Measurements from ENCODE around the gene ASTN2. TPM values are rescaled to one million over a fixed set of nuclear protein-coding genes. Genes with fewer than 3 reads are reported as not detected.

The ASTN2 gene
- total RNA-seq, 1 donor from 2014 or later: 10.0 TPM

DNA sequence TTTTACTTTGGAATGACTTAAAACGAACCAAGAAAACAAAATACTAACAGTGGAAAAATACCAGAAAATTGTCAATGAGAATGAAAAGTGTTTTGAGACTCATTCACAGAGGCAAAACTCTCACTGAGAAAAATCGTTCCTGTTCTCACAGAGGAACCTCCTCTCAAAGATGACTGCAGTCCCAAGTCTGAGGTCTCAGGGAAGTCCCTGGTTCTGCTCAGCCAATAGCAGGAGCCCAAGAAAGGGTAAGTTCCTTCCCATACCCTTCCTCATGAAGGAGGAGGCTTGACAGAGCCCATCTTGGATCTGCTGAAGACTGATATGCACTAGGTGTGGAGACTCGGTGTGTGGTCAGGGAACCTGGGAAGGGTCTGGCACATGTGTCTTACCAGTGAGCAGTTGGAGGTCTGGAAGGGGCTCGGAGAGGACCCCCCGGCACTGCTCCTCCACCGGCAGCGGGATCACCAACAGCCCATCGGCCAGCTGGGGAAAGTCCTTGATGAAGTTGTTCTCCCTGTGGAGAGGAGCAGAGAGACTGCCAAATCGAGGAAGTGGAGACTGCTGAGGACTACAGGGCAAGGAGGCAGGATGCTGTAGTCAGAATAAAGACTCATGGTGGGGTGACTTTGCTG lies 681.7 kb downstream of the ASTN2 start:
- Mint-ChIP-seq H3K36me3 (ENCODE audit: low read depth, unreplicated experiment) (no peaks in the 10 kb centered on the region), H3K27ac (ENCODE audit: unreplicated experiment) (no peak overlapping the region), H3K9me3 (ENCODE audit: unreplicated experiment) (no peaks in the 10 kb centered on the region), H3K27me3 (ENCODE audit: unreplicated experiment) (no peaks in the 10 kb centered on the region), H3K4me3 (ENCODE audit: unreplicated experiment) (no peak overlapping the region), H3K4me1 (ENCODE audit: unreplicated experiment) (peaks cover 29% of the 10 kb centered on the region)
- TF ChIP-seq, protein P1, sequence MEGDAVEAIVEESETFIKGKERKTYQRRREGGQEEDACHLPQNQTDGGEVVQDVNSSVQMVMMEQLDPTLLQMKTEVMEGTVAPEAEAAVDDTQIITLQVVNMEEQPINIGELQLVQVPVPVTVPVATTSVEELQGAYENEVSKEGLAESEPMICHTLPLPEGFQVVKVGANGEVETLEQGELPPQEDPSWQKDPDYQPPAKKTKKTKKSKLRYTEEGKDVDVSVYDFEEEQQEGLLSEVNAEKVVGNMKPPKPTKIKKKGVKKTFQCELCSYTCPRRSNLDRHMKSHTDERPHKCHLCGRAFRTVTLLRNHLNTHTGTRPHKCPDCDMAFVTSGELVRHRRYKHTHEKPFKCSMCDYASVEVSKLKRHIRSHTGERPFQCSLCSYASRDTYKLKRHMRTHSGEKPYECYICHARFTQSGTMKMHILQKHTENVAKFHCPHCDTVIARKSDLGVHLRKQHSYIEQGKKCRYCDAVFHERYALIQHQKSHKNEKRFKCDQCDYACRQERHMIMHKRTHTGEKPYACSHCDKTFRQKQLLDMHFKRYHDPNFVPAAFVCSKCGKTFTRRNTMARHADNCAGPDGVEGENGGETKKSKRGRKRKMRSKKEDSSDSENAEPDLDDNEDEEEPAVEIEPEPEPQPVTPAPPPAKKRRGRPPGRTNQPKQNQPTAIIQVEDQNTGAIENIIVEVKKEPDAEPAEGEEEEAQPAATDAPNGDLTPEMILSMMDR (IDR thresholded peaks at IDR 0.05; ENCODE audit: unreplicated experiment): no peak
- no peak for DNase-seq (ENCODE audit: low spot score)

DNA sequence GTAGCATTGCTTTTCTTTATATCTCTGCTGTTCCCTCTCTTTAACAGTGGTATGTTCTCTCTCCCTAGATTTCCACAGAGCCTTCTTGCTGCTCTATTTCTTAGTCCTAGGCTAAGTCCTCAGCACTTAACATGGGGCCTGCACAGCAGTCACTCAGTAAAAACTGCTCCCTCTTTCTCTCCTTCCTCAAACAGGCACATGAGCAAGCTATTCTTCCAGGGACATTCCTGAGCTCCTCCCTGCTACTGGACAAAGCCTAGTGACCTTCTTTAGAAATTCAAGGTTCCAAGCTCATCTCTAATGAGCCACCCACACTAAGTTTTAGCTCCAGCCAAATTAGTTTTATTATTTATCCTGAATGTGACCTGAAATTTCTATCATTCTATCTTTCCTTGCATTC lies 688.3 kb downstream of the ASTN2 start:
- H3K27me3 Mint-ChIP-seq (ENCODE audit: unreplicated experiment): no peaks in the 10 kb centered on the region
- no peaks in the 10 kb centered on the region for H3K4me1 Mint-ChIP-seq (ENCODE audit: unreplicated experiment)
- no peak overlapping the region for H3K4me3 Mint-ChIP-seq (ENCODE audit: unreplicated experiment)
- DNase-seq (ENCODE audit: low spot score): no peak
- H3K27ac Mint-ChIP-seq (ENCODE audit: unreplicated experiment): no peak overlapping the region
- no peaks in the 10 kb centered on the region for H3K36me3 Mint-ChIP-seq (ENCODE audit: low read depth, unreplicated experiment)
- TF ChIP-seq, protein P1 (IDR thresholded peaks at IDR 0.05; ENCODE audit: unreplicated experiment): no peak
- H3K9me3 Mint-ChIP-seq (ENCODE audit: unreplicated experiment): no peaks in the 10 kb centered on the region

DNA sequence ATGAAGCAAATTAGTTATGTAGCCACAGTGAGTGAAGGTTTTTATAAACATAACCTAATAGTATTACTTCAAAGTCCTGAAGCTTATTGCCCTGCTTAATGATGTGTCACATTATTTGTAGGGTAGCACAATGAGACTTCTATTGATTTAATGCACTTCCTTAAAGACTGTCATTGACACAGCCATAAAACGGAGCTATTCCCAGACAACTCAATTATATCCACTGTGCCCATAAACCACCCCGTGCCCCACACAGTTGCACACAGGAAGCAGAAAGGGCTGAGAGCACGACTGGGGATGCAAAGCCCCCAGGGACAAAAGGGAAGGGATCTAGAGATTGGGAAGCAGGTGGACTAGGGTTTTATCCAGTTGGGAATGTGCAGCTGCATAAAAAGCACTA lies 690.7 kb downstream of the ASTN2 start:
- TF ChIP-seq, protein P1 (IDR thresholded peaks at IDR 0.05; ENCODE audit: unreplicated experiment): no peak
- Mint-ChIP-seq H3K36me3 (ENCODE audit: low read depth, unreplicated experiment) (no peaks in the 10 kb centered on the region), H3K9me3 (ENCODE audit: unreplicated experiment) (no peaks in the 10 kb centered on the region), H3K27ac (ENCODE audit: unreplicated experiment) (no peak overlapping the region), H3K4me3 (ENCODE audit: unreplicated experiment) (no peak overlapping the region), H3K27me3 (ENCODE audit: unreplicated experiment) (no peaks in the 10 kb centered on the region), H3K4me1 (ENCODE audit: unreplicated experiment) (no peaks in the 10 kb centered on the region)
- no peak for DNase-seq (ENCODE audit: low spot score)

DNA sequence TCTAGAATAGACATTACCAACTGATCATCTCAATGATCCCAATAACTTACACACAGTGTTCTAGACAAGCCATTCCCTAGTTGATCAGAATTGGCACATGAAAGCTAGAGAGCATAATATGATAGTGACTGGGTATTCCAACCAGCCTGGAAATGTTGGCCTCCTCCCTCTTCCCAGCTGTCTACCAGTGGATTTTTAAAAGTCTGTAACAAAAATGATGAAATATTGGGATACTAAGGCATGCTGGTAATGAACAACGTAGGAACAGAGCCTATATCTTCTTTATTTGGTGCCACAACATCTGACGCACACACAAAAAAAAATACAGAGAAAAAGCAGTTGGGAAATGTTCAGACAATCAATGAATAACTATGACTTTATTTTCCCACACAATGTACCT lies 692.9 kb downstream of the ASTN2 start:
- TF ChIP-seq, protein P1 (IDR thresholded peaks at IDR 0.05; ENCODE audit: unreplicated experiment): no peak
- DNase-seq (ENCODE audit: low spot score): no peak
- H3K4me1 Mint-ChIP-seq (ENCODE audit: unreplicated experiment): no peaks in the 10 kb centered on the region
- no peak overlapping the region for H3K4me3 Mint-ChIP-seq (ENCODE audit: unreplicated experiment)
- H3K27me3 Mint-ChIP-seq (ENCODE audit: unreplicated experiment): no peaks in the 10 kb centered on the region
- no peak overlapping the region for H3K27ac Mint-ChIP-seq (ENCODE audit: unreplicated experiment)
- H3K36me3 Mint-ChIP-seq (ENCODE audit: low read depth, unreplicated experiment): no peaks in the 10 kb centered on the region
- H3K9me3 Mint-ChIP-seq (ENCODE audit: unreplicated experiment): no peaks in the 10 kb centered on the region

DNA sequence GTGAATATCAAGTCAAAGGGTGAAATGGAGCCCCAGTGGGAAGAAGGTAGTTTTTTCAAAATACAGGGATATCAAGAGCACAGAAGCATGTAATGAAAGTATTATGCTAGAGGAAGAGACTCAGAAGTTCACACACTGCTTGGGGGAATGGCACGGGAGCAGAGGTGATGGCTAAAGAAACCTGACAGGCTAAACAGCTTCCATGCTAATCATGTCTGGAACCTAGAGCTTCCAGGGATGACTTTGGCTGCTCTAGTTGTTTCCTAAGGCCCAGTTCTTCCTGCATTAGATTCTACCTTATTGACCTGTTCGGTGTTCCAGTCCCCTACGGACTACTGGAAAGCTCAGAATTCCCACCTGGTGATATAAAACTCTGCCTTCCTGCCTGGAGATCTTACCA lies 693.4 kb downstream of the ASTN2 start:
- TF ChIP-seq, protein P1 (IDR thresholded peaks at IDR 0.05; ENCODE audit: unreplicated experiment): no peak
- Mint-ChIP-seq H3K27ac (ENCODE audit: unreplicated experiment) (no peak overlapping the region), H3K36me3 (ENCODE audit: low read depth, unreplicated experiment) (no peaks in the 10 kb centered on the region), H3K27me3 (ENCODE audit: unreplicated experiment) (no peaks in the 10 kb centered on the region), H3K4me3 (ENCODE audit: unreplicated experiment) (no peak overlapping the region), H3K4me1 (ENCODE audit: unreplicated experiment) (no peaks in the 10 kb centered on the region), H3K9me3 (ENCODE audit: unreplicated experiment) (no peaks in the 10 kb centered on the region)
- DNase-seq (ENCODE audit: low spot score): no peak
